Activated B cell treated with CpG ODN at 0.5 μM for 24 hours (primary cell): ENCODE data around the gene ZNF750. TPM values are rescaled to one million over a fixed set of nuclear protein-coding genes. Genes with fewer than 3 reads are reported as not detected.

Experiments
- ATAC-seq: fragments of 200-7000 bp; cut with Tn5 transposase; one replicate; pipeline ENCODE4 v1.10.0; 2021; ENCODE audit warnings: low read depth, mild to moderate bottlenecking, moderate library complexity
- CTCF ChIA-PET: fragments of 350-600 bp; sonication (Branson Sonifier 250); formaldehyde crosslinking; loops from one replicate; lab custom pipeline; 2021; ENCODE audit warnings: antibody characterized with exemption; lab: Charles Lee
- POLR2A ChIA-PET: fragments of 350-600 bp; sonication (Branson Sonifier 250); formaldehyde crosslinking; loops from one replicate; lab custom pipeline; 2021; ENCODE audit warnings: antibody characterized with exemption; lab: Charles Lee
- DNase-seq: peaks from one replicate; pipeline ENCODE4 v3.0.0; 2022
- H3K27ac Mint-ChIP-seq: one replicate; pipeline ENCODE4 v1.8.0; 2020; ENCODE audit warnings: mixed read lengths
- H3K27me3 Mint-ChIP-seq: one replicate; pipeline ENCODE4 v1.8.0; 2021; ENCODE audit warnings: mixed read lengths
- H3K36me3 Mint-ChIP-seq: one replicate; pipeline ENCODE4 v1.8.0; 2021; ENCODE audit warnings: low read depth, mixed read lengths
- H3K4me1 Mint-ChIP-seq: one replicate; pipeline ENCODE4 v1.8.0; 2021; ENCODE audit warnings: mixed read lengths
- H3K4me3 Mint-ChIP-seq: one replicate; pipeline ENCODE4 v1.8.0; 2020; ENCODE audit warnings: mild to moderate bottlenecking, mixed read lengths
- H3K9me3 Mint-ChIP-seq: one replicate; pipeline ENCODE4 v1.8.0; 2020; ENCODE audit warnings: mixed read lengths
- intact Hi-C: fragments of 100-400 bp; cut with micrococcal nuclease; formaldehyde crosslinking; loops from one replicate; pipeline ENCODE4 v1.15.1; 2024
- total RNA-seq: library from RNA; stranded (reverse); gene quantifications from 2 replicates; pipeline ENCODE4 v1.2.3, GENCODE V29; 2022
- TF ChIP-seq, protein P1 (sequence below): fragments of 200-600 bp; IDR thresholded peaks from one replicate; pipeline ENCODE4 v1.8.0; 2022; ENCODE audit warnings: antibody characterized with exemption, mild to moderate bottlenecking

ZNF750 gene
- total RNA-seq, 1 donor from 2014 or later = not detected

DNA sequence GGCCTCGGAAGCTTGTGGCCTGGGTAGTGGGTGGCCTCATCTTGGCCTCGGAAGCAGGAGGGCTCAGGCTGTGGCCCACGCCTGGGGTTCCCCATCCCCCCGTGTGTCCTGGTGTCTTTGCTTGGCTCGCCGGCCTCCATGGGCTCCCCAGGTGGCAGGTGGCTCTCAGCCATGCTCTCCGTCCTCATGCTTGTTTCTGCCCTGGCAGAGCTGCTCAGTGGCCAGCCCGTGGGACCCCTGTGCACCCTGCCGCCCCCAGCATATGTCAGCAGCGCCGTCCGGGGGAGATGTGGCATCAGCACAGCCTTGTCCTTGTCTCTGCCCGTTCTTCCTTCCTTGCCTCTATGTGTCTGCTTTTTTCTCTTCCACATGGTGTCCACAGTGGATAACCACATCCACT is 49.4 kb downstream of the ZNF750 start:
- H3K4me3 Mint-ChIP-seq = no peak overlapping the region
- ChIA-PET CTCF (no interaction called here), POLR2A (no interaction called here)
- H3K27ac Mint-ChIP-seq = no peak overlapping the region
- H3K9me3 Mint-ChIP-seq = no peaks in the 10 kb centered on the region
- no peak for DNase-seq
- TF ChIP-seq, protein P1, sequence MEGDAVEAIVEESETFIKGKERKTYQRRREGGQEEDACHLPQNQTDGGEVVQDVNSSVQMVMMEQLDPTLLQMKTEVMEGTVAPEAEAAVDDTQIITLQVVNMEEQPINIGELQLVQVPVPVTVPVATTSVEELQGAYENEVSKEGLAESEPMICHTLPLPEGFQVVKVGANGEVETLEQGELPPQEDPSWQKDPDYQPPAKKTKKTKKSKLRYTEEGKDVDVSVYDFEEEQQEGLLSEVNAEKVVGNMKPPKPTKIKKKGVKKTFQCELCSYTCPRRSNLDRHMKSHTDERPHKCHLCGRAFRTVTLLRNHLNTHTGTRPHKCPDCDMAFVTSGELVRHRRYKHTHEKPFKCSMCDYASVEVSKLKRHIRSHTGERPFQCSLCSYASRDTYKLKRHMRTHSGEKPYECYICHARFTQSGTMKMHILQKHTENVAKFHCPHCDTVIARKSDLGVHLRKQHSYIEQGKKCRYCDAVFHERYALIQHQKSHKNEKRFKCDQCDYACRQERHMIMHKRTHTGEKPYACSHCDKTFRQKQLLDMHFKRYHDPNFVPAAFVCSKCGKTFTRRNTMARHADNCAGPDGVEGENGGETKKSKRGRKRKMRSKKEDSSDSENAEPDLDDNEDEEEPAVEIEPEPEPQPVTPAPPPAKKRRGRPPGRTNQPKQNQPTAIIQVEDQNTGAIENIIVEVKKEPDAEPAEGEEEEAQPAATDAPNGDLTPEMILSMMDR = no peak
- H3K36me3 Mint-ChIP-seq = peaks cover 17% of the 10 kb centered on the region
- ATAC-seq = no peak
- H3K27me3 Mint-ChIP-seq = no peaks in the 10 kb centered on the region
- no peaks in the 10 kb centered on the region for H3K4me1 Mint-ChIP-seq
- intact Hi-C loops = no loop called here

DNA sequence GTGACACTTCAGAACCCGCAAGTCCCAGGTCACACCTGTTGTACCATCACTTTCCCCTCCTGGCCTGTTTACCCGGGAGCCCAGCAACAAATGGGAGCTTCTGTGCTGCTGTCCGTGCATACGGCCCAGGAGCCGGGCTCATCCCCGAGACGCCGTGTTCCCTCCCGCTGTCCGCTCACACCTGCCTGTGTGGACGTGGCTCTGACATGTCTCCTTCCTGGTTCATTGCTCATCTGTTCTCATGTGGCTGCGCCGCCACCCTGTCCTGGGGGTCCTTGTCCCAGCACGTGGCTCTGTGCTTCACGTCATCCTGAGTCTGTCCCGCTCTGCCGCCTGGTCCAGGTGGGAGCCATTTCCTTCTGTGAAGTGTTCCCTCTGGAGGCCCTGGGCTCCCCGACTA is 50.0 kb downstream of the ZNF750 start:
- Mint-ChIP-seq H3K27me3 (no peaks in the 10 kb centered on the region), H3K9me3 (no peaks in the 10 kb centered on the region), H3K36me3 (peaks cover 14% of the 10 kb centered on the region), H3K27ac (no peak overlapping the region), H3K4me1 (no peaks in the 10 kb centered on the region), H3K4me3 (no peak overlapping the region)
- ATAC-seq (no peak), DNase-seq (no peak)
- TF ChIP-seq, protein P1 = no peak
- intact Hi-C loops = loop anchor here (5.0 to 10.0 kb wide), 2 partner anchors 72 to 265 kb away; no protein-coding TSS in a partner anchor
- ChIA-PET CTCF (no interaction called here), POLR2A (no interaction called here)

DNA sequence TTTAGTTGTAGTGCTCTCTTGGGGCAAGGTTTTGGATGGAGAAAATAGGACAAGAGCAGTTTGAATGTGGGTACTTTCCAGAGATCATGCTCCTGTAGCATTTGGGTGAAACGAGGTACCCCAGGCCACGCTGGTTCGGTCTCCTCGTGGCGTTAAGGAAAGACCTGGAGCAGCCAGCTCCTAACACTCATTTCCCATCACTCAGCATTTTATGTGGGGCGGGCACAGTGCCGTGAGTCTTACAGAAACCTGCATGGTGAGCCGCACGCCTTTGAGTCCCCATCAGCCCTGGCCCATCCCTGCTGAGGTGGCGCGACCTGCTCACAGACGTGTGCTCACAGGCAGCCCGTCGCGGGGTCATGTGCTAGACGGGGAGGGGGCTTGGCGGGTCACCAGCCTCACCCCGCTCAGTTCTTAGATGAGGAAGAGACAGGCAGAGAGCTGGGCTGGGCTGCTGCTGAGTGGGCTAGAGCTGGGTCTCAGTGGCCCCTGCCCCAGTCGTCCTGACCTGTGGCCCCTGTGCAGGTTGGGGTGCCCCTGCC is 50.7 kb downstream of the ZNF750 start:
- Mint-ChIP-seq H3K36me3 (peaks cover 18% of the 10 kb centered on the region), H3K27ac (no peak overlapping the region), H3K27me3 (no peaks in the 10 kb centered on the region), H3K4me1 (no peaks in the 10 kb centered on the region), H3K4me3 (no peak overlapping the region), H3K9me3 (no peaks in the 10 kb centered on the region)
- DNase-seq (no peak), ATAC-seq (no peak)
- ChIA-PET CTCF (interaction anchor here (1.2 kb wide), 1 partner anchor 126 kb away, joined by 3 read pairs; no protein-coding TSS in a partner anchor), POLR2A (no interaction called here)
- intact Hi-C loops = loop anchor here (5.0 to 10.0 kb wide), 2 partner anchors 73 to 266 kb away; no protein-coding TSS in a partner anchor
- TF ChIP-seq, protein P1 = no peak

DNA sequence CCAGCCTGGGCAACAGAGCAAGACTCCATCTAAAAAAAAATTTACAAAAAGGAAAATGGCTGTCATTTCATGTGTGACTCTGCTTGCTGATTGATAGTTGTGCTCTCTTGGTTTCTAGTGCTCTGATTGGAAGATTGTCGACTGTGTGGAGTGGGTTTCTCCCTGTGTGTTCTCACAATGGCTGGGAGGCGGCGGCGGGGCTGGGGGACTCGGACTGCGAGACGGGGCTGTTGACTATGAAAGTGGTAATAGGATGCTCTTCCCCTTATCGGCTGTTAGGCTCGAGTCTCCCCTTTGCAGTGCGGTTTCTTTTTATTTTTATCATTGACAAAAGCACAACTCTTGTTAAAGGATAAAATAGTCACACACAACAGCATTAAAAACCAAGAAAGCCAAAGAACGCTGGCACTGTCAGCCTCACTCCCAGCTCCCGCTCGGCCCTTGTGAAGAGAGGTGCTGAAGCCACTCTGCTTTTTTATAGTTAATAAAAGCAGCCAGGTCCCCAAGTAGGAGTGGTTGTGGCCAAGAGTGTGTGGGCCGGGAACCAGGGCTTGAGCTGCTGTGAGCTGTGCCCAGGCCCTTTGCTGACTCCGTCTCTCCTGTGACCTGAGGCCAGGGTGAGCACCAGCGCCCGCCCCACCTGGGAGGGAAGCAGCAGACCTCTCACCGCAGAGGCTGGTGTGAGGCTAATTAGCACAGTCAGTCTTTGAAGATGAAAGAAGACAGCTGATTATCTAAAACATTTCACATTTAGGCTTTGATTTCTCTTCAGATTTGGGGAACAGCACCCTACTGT is 51.4 kb downstream of the ZNF750 start:
- Mint-ChIP-seq H3K4me3 (no peak overlapping the region), H3K36me3 (peaks cover 23% of the 10 kb centered on the region), H3K9me3 (no peaks in the 10 kb centered on the region), H3K4me1 (no peaks in the 10 kb centered on the region), H3K27ac (no peak overlapping the region), H3K27me3 (no peaks in the 10 kb centered on the region)
- TF ChIP-seq, protein P1 = no peak
- ATAC-seq (no peak), DNase-seq (no peak)
- intact Hi-C loops = loop anchor here (5.0 to 10.0 kb wide), 2 partner anchors 74 to 266 kb away; no protein-coding TSS in a partner anchor
- ChIA-PET POLR2A (no interaction called here), CTCF (interaction anchor here (1.2 kb wide), 1 partner anchor 126 kb away, joined by 3 read pairs; no protein-coding TSS in a partner anchor)
